DND-41 (cell line): ENCODE measurements around the gene MYH3.

Experiments used
- EZH2 ChIP-seq: IDR thresholded peaks from 3 replicates; pipeline ENCODE4 v1.6.1; 2012; ENCODE audit warnings: borderline replicate concordance, low read depth, mild to moderate bottlenecking, moderate library complexity, low read length, inconsistent platforms; ENCODE audit not compliant: severe bottlenecking
- TF ChIP-seq, protein P1 (sequence below): IDR thresholded peaks from 2 replicates; pipeline ENCODE4 v1.5.1; 2012; ENCODE audit warnings: borderline replicate concordance, low read length, moderate library complexity, mild to moderate bottlenecking; ENCODE audit not compliant: poor library complexity, severe bottlenecking; ENCODE audit errors: extremely low read depth

DNA sequence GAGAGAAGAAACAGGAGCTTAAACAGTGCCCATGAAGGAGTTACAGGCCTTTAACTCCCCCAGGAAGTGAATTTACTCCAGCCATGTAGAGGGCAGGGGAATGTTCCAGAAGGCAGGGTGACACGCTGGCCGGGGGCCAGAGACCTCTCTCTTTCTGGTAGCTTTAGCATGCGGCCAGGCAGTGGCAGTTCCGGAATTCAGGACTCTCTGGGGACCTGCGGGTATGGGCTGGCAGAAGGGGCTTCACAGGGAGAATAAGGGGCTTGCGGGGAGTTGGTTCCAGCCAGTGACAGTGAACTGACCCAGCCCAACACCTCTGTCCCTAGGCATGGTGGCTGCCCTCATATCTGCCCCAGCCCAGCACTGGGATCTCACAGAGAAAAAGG, 40.0 kb downstream of the MYH3 start:
- TF ChIP-seq, protein P1, sequence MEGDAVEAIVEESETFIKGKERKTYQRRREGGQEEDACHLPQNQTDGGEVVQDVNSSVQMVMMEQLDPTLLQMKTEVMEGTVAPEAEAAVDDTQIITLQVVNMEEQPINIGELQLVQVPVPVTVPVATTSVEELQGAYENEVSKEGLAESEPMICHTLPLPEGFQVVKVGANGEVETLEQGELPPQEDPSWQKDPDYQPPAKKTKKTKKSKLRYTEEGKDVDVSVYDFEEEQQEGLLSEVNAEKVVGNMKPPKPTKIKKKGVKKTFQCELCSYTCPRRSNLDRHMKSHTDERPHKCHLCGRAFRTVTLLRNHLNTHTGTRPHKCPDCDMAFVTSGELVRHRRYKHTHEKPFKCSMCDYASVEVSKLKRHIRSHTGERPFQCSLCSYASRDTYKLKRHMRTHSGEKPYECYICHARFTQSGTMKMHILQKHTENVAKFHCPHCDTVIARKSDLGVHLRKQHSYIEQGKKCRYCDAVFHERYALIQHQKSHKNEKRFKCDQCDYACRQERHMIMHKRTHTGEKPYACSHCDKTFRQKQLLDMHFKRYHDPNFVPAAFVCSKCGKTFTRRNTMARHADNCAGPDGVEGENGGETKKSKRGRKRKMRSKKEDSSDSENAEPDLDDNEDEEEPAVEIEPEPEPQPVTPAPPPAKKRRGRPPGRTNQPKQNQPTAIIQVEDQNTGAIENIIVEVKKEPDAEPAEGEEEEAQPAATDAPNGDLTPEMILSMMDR: no peak
- TF ChIP-seq EZH2: no peak
